DND-41 (cell line): Measurements from ENCODE around the gene TCF25.
"Not testable (repeated sequence)": the region's sequence is repeated elsewhere in the genome, so short reads cannot be mapped to it uniquely, and the experiment has no call there.

ENCODE experiments used
- ATAC-seq: fragments of 200-7000 bp; cut with Tn5 transposase; 3 replicates; pipeline ENCODE4 v1.9.1; 2021; ENCODE audit warnings: low read depth; ENCODE audit not compliant: insufficient read depth
- DNase-seq: peaks from one replicate; pipeline ENCODE4 v3.0.0-alpha.2; 2020
- H2AFZ ChIP-seq: 2 replicates; pipeline ENCODE4 v1.6.0; 2012; ENCODE audit warnings: low read depth, low read length
- H3K27ac ChIP-seq: 2 replicates; pipeline ENCODE4 v1.5.1; 2012; ENCODE audit warnings: low read length, inconsistent platforms
- H3K27me3 ChIP-seq: fragments of 200-600 bp; sonication (generic); 2 replicates; pipeline ENCODE4 v1.6.0; 2012; ENCODE audit warnings: low read length, mild to moderate bottlenecking, inconsistent platforms; ENCODE audit not compliant: insufficient read depth, poor library complexity
- H3K36me3 ChIP-seq: 2 replicates; pipeline ENCODE4 v1.5.1; 2012; ENCODE audit warnings: low read length, inconsistent platforms; ENCODE audit not compliant: insufficient read depth
- H3K4me1 ChIP-seq: 2 replicates; pipeline ENCODE4 v1.5.1; 2012; ENCODE audit warnings: mild to moderate bottlenecking, low read length; ENCODE audit not compliant: insufficient read depth
- H3K4me2 ChIP-seq: 2 replicates; pipeline ENCODE4 v1.6.0; 2012; ENCODE audit warnings: mild to moderate bottlenecking, moderate library complexity, low read length, inconsistent platforms; ENCODE audit not compliant: insufficient read depth
- H3K4me3 ChIP-seq, 2 experiments: fragments of 200-600 bp in 1 of 2; shearing (Covaris generic) in 1 of 2; 2 replicates each; pipeline ENCODE4 v1.5.1; 2012 to 2016; ENCODE audit warnings: inconsistent platforms in 2 of 2, low read length in 2 of 2, mild to moderate bottlenecking in 2 of 2, low read depth in 1 of 2, moderate library complexity in 1 of 2
- H3K79me2 ChIP-seq: 2 replicates; pipeline ENCODE4 v1.6.0; 2012; ENCODE audit warnings: low read length, inconsistent platforms; ENCODE audit not compliant: insufficient read depth
- H3K9ac ChIP-seq: 2 replicates; pipeline ENCODE4 v1.6.0; 2012; ENCODE audit warnings: low read depth, mild to moderate bottlenecking, inconsistent platforms, low read length, moderate library complexity
- H3K9me3 ChIP-seq: 2 replicates; pipeline ENCODE4 v1.5.1; 2012; ENCODE audit warnings: low read length, moderate library complexity, mild to moderate bottlenecking, inconsistent platforms; ENCODE audit not compliant: insufficient read depth, severe bottlenecking
- H4K20me1 ChIP-seq: 2 replicates; pipeline ENCODE4 v1.6.0; 2012; ENCODE audit warnings: low read length; ENCODE audit not compliant: insufficient read depth
- EZH2 ChIP-seq: IDR thresholded peaks from 3 replicates; pipeline ENCODE4 v1.6.1; 2012; ENCODE audit warnings: borderline replicate concordance, low read depth, mild to moderate bottlenecking, moderate library complexity, low read length, inconsistent platforms; ENCODE audit not compliant: severe bottlenecking
- TF ChIP-seq, protein P1 (sequence below): IDR thresholded peaks from 2 replicates; pipeline ENCODE4 v1.5.1; 2012; ENCODE audit warnings: borderline replicate concordance, low read length, moderate library complexity, mild to moderate bottlenecking; ENCODE audit not compliant: poor library complexity, severe bottlenecking; ENCODE audit errors: extremely low read depth

The TCF25 gene

DNA sequence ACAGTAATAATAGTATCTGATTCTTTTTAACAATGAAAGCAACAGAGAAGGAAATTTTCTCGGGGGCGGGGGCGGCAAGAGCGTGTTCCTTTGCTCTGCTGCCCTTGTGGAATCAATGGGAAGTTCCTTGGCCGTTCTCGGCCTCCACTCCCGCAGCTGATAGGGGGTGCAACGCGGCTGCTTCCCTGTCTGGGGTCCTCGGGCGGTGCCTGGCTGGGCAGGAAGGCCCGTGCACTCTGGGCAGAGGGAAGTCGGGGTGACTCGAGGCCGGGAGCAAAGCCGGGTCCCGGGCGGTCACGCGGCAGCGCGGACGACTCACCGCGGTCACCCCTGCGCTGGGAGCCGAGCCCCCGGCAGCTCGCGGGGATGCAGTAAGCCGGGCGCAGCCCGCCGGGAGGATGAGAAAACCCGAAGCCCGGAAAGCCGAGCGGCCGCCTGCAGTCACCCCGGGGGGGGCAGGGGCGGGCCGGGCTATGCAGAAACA, 52.2 kb downstream of the TCF25 start:
- H3K4me3 ChIP-seq = peak overlapping the region in 1 of 2 experiments; percentile 60; a peak in 3 of 4 replicates
- no peak for TF ChIP-seq EZH2
- no peaks in the 10 kb centered on the region for H3K9me3 ChIP-seq
- peak overlapping the region; percentile 94 for H3K4me2 ChIP-seq
- H3K79me2 ChIP-seq = no peaks in the 10 kb centered on the region
- H3K9ac ChIP-seq = peak overlapping the region; percentile 32; the same call in 1 of the 2 replicates
- H3K27ac ChIP-seq = no peak overlapping the region
- no peaks in the 10 kb centered on the region for H3K36me3 ChIP-seq
- ATAC-seq = peak; percentile 43; the same call in 2 of the 3 replicates
- peaks cover 43% of the 10 kb centered on the region for H4K20me1 ChIP-seq
- H2AFZ ChIP-seq = no peak overlapping the region; the same call in 1 of the 2 replicates
- H3K4me1 ChIP-seq = peaks cover 17% of the 10 kb centered on the region
- peaks cover 27% of the 10 kb centered on the region for H3K27me3 ChIP-seq
- DNase-seq = no peak

DNA sequence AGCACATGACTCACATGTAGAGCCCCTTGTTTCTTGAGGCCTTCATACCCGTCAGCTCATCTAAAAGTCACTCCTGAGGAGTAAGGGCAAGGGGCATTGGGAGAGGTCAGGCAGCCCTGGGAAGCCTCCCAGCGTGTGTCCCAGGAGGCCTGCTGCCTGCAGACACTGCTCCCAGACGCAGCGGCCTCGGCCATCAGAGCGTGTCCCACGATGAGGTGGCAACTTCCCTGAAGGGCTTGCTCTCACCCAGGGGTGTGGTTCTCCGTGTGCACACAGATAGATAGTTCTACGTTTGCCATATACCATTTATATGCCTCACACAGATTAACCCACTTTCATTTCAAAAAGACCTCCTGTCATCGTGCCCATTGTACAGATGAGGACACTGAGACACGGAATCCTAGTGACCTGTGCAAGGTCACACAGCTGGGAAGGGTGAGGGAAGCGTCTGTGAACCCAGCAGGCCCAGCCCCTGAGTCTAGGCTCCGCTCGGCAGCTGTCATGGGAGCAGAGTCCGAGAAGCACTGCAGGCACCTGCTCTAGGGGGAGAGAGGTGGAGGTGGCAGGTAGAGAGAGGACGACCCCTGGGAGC, 58.0 kb downstream of the TCF25 start:
- TF ChIP-seq, protein P1, sequence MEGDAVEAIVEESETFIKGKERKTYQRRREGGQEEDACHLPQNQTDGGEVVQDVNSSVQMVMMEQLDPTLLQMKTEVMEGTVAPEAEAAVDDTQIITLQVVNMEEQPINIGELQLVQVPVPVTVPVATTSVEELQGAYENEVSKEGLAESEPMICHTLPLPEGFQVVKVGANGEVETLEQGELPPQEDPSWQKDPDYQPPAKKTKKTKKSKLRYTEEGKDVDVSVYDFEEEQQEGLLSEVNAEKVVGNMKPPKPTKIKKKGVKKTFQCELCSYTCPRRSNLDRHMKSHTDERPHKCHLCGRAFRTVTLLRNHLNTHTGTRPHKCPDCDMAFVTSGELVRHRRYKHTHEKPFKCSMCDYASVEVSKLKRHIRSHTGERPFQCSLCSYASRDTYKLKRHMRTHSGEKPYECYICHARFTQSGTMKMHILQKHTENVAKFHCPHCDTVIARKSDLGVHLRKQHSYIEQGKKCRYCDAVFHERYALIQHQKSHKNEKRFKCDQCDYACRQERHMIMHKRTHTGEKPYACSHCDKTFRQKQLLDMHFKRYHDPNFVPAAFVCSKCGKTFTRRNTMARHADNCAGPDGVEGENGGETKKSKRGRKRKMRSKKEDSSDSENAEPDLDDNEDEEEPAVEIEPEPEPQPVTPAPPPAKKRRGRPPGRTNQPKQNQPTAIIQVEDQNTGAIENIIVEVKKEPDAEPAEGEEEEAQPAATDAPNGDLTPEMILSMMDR = no peak
- no peak for TF ChIP-seq EZH2
- no peaks in the 10 kb centered on the region for H3K27me3 ChIP-seq
- no peak overlapping the region for H3K4me3 ChIP-seq
- DNase-seq = no peak
- peaks cover 18% of the 10 kb centered on the region; the same call in 1 of the 2 replicates for H4K20me1 ChIP-seq
- no peaks in the 10 kb centered on the region for H3K79me2 ChIP-seq
- no peak overlapping the region for H2AFZ ChIP-seq
- no peak for ATAC-seq
- no peaks in the 10 kb centered on the region for H3K36me3 ChIP-seq
- peaks cover 2% of the 10 kb centered on the region for H3K4me1 ChIP-seq
- H3K27ac ChIP-seq = no peak overlapping the region
- no peak overlapping the region for H3K9ac ChIP-seq
- no peak overlapping the region for H3K4me2 ChIP-seq
- H3K9me3 ChIP-seq = no peaks in the 10 kb centered on the region

DNA sequence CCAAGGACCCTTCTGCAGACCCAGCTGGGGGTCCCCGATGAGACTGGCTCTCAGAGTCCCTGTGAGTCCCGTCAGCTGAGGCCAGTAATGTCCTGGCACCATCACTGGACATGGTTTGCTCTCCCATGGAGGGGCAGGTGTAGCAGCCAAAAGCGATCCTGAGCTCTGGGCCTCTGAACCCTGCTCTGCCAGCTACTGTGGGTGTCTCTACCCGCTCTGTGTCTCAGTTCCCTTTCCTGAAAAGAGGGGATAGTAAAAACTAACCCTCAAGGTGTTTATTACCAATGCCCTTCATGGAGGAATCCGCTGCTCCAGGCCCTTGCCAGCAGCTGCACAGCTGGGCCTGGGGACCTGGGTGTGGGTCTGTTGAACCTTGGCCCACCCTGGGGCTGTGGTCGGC, 58.6 kb downstream of the TCF25 start:
- no peaks in the 10 kb centered on the region for H3K79me2 ChIP-seq
- no peak overlapping the region for H3K9ac ChIP-seq
- H3K9me3 ChIP-seq = no peaks in the 10 kb centered on the region
- H3K4me2 ChIP-seq = no peak overlapping the region
- no peak overlapping the region for H3K4me3 ChIP-seq
- no peaks in the 10 kb centered on the region for H3K36me3 ChIP-seq
- H3K4me1 ChIP-seq = no peaks in the 10 kb centered on the region
- TF ChIP-seq, protein P1 = no peak
- TF ChIP-seq EZH2 = no peak
- DNase-seq = no peak
- no peaks in the 10 kb centered on the region for H3K27me3 ChIP-seq
- H2AFZ ChIP-seq = no peak overlapping the region
- ATAC-seq = no peak
- H3K27ac ChIP-seq = no peak overlapping the region
- peaks cover 16% of the 10 kb centered on the region; the same call in 1 of the 2 replicates for H4K20me1 ChIP-seq

DNA sequence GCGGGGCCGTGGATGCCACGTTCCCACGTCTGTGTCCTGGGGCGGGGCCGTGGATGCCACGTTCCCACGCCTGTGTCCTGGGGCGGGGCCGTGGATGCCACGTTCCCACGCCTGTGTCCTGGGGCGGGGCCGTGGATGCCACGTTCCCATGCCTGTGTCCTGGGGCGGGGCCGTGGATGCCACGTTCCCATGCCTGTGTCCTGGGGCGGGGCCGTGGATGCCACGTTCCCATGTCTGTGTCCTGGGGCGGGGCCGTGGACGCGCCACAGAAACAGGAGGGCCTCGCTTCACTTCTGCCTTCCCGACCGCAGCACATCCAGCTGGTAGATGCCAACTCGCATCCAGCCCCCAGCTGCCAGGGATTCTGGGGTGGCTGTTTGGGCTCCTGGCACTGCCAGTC, 60.6 kb downstream of the TCF25 start:
- not testable (repeated sequence) for H3K79me2 ChIP-seq, ATAC-seq, H3K27ac ChIP-seq, H3K9ac ChIP-seq, H3K36me3 ChIP-seq, H3K27me3 ChIP-seq, DNase-seq, H3K9me3 ChIP-seq, H3K4me1 ChIP-seq, H3K4me3 ChIP-seq, H2AFZ ChIP-seq, H3K4me2 ChIP-seq
- peaks cover 17% of the 10 kb centered on the region for H4K20me1 ChIP-seq
